GOT3 (cell line): ENCODE results near the gene TRPV4.
"Not testable (repeated sequence)": the region's sequence is repeated elsewhere in the genome, so short reads cannot be mapped to it uniquely, and the experiment has no call there.

ENCODE experiments used
- DNase-seq: peaks from one replicate; lab custom pipeline; 2025; ENCODE audit warnings: mixed read lengths; lab: John Stamatoyannopoulos, UW

The TRPV4 gene

DNA sequence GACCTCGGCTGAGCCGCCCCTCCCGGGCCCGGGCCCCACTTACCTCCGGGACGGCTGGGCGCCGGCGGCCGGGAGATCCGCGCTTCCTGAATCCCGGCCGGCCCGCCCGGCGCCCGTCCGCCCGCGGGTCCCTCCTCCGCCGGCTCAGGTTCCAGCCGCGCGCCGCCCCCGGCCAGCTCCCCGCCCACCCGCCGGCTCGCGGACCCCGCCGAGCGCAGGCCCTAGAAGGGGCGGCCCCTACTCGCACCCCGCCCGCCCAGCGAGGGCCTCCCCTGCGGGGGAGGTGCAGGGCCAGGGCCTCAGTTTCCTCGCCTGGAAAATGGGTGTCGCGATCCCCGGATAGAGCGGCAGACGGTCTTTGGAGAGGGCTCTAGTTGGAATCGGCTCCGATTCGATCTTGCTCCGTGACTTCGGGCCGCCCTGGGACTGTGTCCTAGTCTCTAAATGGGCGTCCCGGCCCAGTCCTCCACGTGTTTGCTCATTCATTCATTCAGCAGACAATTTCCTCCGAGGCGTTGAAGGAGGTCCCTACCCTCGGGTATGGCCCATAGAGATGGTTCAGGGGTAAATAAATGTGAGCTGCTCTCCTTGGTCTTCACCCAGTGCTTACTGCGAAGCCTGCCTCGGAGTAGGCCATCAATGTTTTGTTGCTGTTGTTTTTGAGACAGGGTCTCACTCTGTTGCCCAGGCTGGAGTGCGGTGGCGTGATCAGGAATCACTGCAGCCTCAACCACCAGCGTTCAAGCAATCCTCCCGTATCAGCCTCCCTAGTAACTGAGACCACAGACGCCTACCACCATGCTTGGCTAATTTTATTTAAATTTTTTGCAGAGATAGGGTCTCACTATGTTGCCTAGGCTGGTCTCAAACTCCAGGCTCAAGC is at the start of gene TRPV4:
Gene TRPV4, minus strand, starts transcription at position 92 of the 883 bp plus-strand sequence. CDS start 18,602 bp downstream, outside the sequence.
- DNase-seq: no peak

DNA sequence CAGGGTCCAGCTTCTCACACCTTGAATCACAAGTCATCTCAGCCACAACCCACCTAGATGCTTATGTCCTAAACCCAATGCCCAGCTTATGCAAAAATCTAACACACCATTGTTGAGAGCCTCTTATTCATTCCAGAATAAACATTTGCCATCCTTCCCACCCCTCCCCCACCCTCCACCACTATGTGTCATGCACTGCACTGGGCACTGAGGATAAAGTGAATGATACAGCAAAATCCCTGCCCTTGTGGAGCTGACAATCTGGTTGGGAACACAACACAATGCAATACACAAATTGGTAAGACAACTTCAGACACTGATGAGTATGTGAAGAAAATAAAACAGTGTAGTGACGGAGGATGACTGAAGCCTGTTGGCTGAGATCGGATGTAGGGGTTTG is 48.6 kb upstream of the TRPV4 start:
- DNase-seq: no peak

GRCh38 chr12:109880938-109881337 is 47.7 kb upstream of the TRPV4 start:
- no peak for DNase-seq

DNA sequence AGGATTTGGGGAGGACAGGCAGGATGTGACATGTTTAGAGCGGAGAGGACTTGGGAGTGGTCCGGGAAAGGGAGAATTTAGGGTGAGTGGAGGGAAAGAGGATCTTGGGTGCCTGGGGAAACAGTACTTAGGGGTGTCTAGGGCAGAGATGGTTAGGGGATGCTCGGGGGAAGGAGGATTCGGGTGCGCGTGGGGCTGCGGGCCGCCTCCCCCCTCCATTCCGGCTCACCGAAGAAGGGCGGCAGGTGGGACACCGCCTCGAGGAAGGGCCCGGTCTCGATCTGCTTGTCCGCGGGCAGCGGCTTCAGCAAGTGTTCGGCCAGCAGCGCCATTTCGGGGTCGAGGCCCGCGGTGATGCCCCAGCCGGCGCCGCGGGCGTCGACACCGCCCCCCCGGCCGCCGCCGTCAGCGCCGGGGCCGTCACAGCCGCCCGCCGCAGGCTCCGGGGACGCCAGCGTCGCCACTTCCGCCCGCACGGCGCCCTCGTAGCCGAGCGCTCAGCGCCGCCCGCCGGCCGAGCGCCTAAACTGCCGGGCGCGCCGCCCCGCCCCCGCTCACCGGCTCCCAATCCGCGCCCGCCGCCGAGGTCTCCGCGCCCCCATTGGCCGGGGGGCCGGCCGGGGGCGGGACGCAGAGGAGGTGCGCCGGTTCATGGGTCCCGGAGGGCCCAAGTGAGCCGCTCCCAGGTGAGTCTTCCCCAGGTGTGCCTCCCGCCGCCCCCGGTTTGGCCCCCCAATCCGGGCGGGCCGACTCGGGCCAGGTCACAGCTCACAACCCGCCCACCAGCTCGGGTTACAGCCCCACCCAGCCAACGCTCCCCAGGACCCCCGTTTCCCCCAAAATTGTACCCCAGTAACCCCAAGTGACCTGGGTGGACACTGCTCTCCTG is 47.1 kb upstream of the TRPV4 start, which contains the start of gene GLTP:
Gene GLTP, minus strand, starts transcription at position 499 of the 889 bp plus-strand sequence. Its CDS starts 167 bp downstream, at position 332.
- peak; percentile 57 for DNase-seq

- DNase-seq: no peak
Observed at GRCh38 chr12:109879351-109880042, 46.3 kb upstream of the TRPV4 start.

DNA sequence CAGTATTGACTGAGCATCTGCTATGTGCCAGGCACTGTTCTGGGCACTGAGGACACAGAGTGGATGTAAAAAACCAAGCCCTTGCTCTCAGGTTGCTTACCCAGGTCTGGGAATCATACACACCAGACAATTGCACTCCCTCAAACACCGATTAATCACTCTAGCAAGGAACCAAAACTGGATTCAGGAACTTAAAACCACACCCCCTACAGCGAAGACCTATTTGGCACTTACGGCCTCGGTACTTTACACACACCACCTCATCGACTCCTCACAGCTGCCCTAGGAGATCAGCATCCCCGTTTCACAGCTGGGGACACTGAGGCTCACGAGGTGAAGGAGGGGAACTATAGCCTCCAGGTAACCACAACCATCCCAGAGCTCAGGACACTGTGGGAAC is 45.6 kb upstream of the TRPV4 start:
- DNase-seq: no peak

- DNase-seq: no peak
Observed at GRCh38 chr12:109878247-109878625, 45.0 kb upstream of the TRPV4 start.

- no peak for DNase-seq
Observed at GRCh38 chr12:109877504-109878246, 44.5 kb upstream of the TRPV4 start.

DNA sequence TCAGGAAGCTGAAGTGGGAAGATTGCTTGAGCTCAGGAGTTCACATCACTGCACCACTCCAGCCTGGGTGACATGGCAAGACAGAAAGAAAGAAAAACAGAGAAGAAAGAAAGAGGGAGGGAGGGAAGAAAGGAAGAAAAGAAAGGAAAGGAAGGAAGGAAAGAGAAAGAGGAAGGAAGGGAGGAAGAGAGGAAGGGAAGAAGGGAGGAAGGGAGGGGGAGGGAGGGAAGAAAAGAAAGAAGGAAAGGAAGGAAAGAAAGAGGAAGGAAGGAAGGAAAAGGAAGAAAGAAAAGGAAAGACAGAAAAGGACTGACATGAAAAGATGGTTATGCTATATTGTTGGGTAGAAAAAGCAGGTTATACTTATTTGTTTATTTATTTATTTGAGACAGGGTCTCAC is 43.2 kb upstream of the TRPV4 start:
- DNase-seq: no peak

- DNase-seq: no peak
Observed at GRCh38 chr12:109875572-109876131, 42.5 kb upstream of the TRPV4 start.

- DNase-seq: no peak
Observed at GRCh38 chr12:109873653-109874052, 40.5 kb upstream of the TRPV4 start.

DNA sequence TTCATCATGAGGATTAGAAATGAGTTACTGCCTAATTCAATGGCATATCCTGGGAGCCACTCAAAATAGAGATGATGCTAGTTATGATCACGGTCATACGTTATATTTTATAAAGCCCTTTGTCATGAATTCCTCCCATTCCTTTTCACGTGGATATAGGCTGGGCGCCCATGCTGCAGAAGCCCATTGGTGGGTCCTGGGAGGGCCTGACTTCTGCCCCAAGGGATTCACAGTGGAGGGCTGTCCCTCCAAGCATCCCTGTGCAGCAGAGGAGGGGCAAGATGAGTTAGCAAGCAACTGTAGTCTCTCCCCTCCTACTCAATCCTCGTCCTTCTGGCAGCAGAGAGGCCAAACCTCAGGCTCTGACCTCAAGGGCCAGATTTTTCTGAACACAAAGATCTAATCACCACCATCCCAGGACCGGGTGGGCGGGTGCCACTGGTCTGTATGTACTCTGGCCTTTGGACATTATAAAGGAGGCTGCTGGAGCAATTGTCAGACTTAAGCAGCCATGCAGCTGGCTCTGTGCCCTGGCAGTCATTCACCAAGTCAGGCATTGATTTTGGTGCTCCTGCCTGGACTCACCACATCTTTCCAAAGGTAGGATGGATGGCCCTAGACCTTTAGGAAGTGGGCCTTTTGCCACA is 38.6 kb upstream of the TRPV4 start:
- DNase-seq: no peak

GRCh38 chr12:109870648-109871047 is 37.5 kb upstream of the TRPV4 start:
- no peak for DNase-seq

DNA sequence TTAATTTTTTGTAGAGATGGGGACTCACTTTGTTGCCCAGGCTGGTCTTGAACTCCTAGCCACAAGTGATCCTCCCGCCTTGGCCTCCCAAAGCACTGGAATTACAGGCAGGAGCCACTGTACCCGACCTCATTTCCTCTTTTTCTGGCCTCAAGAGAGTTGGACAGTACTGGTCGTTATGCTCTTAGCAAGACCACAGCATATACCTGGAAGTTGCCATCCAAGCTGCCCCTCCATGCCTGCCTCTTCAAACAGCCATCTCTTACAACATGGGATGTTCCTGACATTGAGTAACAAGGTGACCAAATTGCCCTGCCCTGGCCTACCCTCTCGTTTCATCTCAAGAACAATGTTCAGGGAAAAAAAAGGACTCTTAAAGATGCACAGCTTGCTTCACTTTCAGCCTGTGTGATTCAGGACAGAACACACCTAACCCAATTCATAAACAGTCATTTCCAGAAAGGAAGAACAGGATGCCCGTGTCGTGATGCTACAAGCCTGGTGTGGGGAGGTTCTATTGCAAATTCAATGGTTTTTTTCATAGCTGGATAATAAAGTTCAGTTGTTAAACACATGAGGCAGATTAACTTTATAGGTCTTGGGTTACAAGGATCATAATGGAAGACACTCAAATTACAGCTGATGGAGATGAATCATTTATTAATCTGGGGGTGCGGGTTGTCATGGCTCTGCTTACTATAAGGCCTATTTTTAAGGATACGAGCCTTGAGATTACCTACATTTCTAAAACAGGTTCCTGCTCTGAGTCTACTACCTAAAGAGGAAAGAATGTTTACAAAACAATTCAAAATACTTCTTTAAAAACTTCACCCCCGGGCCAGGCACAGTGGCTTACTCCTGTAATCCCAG is 35.2 kb upstream of the TRPV4 start:
- no peak for DNase-seq

GRCh38 chr12:109864916-109865315 is 31.7 kb upstream of the TRPV4 start:
- no peak for DNase-seq

GRCh38 chr12:109863847-109864712 is 30.9 kb upstream of the TRPV4 start:
- no peak for DNase-seq

GRCh38 chr12:109862491-109862890 is 29.3 kb upstream of the TRPV4 start:
- not testable (repeated sequence) for DNase-seq

DNA sequence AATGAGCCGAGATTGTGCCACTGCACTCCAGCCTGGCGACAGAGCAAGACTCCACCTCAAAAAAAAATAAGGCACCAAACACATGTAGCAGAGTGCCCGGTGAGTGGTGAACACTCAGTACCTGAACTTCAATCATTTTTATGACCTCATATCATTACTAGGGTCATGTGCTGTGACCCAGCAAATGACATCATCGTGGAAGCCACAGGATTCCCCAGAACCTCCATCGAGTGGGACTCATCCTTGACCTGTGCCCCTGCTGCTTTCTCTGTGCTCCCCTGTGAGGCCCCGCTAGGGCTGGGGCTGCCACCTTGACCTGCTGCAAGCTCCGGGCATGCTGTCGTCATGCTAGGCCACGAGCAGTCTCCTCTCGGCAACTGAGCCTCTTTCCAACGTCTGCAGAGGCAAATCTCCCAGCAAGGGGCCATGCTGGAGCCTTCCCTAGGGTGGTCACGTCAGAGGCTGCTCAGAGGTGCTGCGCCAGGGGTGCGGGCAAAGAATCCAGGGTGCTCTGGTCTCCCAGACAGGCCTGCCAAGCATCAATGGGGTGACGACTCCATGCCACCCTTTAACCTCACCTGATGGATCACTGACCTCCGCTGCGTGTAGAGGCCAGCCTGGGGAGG is 28.6 kb upstream of the TRPV4 start:
- DNase-seq: no peak
